K562 (cell line): ENCODE measurements around the gene SDSL. TPM values are rescaled to one million over a fixed set of nuclear protein-coding genes. Genes with fewer than 3 reads are reported as not detected.

Experiments used
- ADNP ChIP-seq: fragments of 200-800 bp; sonication (Bioruptor generic); IDR thresholded peaks from 2 replicates; pipeline ENCODE4 v1.6.1; 2016; ENCODE audit warnings: missing genetic modification characterization, missing compliant biosample characterization
- CBFA2T3 ChIP-seq: fragments of 450-650 bp; IDR thresholded peaks from 2 replicates; pipeline ENCODE4 v1.6.1; 2017
- CBX2 ChIP-seq: fragments of 200-600 bp; sonication (generic); IDR thresholded peaks from one replicate; pipeline ENCODE4 v1.6.1; 2012; ENCODE audit warnings: mild to moderate bottlenecking, low read length, inconsistent platforms; ENCODE audit not compliant: insufficient read depth, poor library complexity, severe bottlenecking
- MYC ChIP-seq, 2 experiments: fragments of 250-450 bp in 1 of 2; sonication (Bioruptor Pico) in 1 of 2; IDR thresholded peaks; 2 replicates each; pipeline versions ENCODE4 v1.5.1 to v1.6.1; 2012 to 2021; ENCODE audit warnings: low read depth in 2 of 2, borderline replicate concordance in 1 of 2, improper control_type of control experiment in 1 of 2, low read length in 1 of 2, mild to moderate bottlenecking in 1 of 2, moderate library complexity in 1 of 2
- PRPF4 ChIP-seq: fragments of 200-400 bp; formaldehyde crosslinking; IDR thresholded peaks from one replicate; pipeline ENCODE4 v1.6.1; 2017; ENCODE audit warnings: low read length, low read depth, mild to moderate bottlenecking; ENCODE audit not compliant: insufficient read depth, poor library complexity, severe bottlenecking
- RBM25 ChIP-seq: fragments of 200-400 bp; formaldehyde crosslinking; IDR thresholded peaks from 2 replicates; pipeline ENCODE4 v1.6.1; 2018; ENCODE audit warnings: low read length, low read depth, moderate library complexity; ENCODE audit not compliant: severe bottlenecking
- RNF219 ChIP-seq: fragments of 250-450 bp; sonication (Bioruptor Pico); IDR thresholded peaks from 2 replicates; pipeline ENCODE4 v1.5.0; 2022; ENCODE audit warnings: mild to moderate bottlenecking
- polyA plus RNA-seq, 8 experiments: library from polyadenylated mRNA; depleted of rRNA in 4 of 8; stranded (reverse) in 5 of 8; unstranded in 3 of 8; fragments of >200 nt; fragmentation: Nextera tagmentation in 2 of 8; fragmentation: Illumina TruSeq in 1 of 8; extraction: Ambion mirVana in 2 of 8; extraction: Trizol in 1 of 8; gene quantifications; 2 replicates each; pipeline versions ENCODE4 v1.2.1 to v1.2.3, GENCODE V29; 2011 to 2014; ENCODE audit warnings: inconsistent platforms in 1 of 8, missing spikeins in 1 of 8
- total RNA-seq, 7 experiments: library from RNA; depleted of rRNA in 6 of 7; stranded (reverse); fragments of >200 nt in 6 of 7; fragmentation: Illumina TruSeq in 2 of 7; extraction: Trizol in 2 of 7; gene quantifications; 2 replicates each; pipeline versions ENCODE4 v1.2.1 to v1.2.3, GENCODE V29; 2011 to 2021; ENCODE audit warnings: low replicate concordance in 1 of 7

The SDSL gene
- total and polyA plus RNA-seq, 9 of the 15 experiments (the other 6 are each of a cell fraction or from before 2014, with no cell fraction given): 0.31 to 11.0 (median 7.4) TPM

GRCh38 chr12:113385282-113385882 is 36.8 kb upstream of the SDSL start (continued):
- TF ChIP-seq MYC (IDR thresholded peaks at IDR 0.05; ENCODE audit: low read depth, low read length) (no peak), MYC (CRISPR knock-in tag; IDR thresholded peaks at IDR 0.05; ENCODE audit: borderline replicate concordance, low read depth) (no peak), CBFA2T3 (no peak), PRPF4 (no peak), ADNP (peak; percentile 38; the same call in 1 of the 2 replicates), RBM25 (peak; percentile 73), RNF219 (CRISPR knock-in tag) (no peak), CBX2 (no peak)
